ENCODE data around the gene CACNA1B. TPM values are rescaled to one million over a fixed set of nuclear protein-coding genes. Genes with fewer than 3 reads are reported as not detected.

CACNA1B gene
- total and polyA plus RNA-seq, 10 donors: under 0.01 to 0.09 (median 0.04) TPM; not detected in 4

DNA sequence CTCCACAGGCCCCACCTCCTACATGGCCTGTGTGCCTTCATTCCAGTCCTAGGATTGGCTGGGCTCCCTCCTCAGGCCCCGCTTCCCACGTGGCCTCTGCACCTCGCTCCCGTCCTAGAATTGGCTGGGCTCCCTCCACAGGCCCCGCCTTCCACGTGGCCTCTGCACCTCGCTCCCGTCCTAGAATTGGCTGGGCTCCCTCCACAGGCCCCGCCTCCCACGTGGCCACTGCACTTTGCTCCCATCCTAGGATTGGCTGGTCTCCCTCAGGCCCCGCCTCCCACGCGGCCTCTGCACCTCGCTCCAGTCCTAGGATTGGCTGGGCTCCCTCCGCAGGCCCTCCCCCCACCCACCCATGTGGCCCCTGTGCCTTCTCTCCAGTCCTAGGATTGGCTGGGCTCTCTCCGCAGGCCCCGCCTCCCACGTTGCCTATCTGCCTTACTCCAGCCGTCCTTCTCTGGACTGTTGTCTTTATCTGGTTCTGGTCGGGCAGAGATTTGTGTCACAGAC is 45.3 kb upstream of the CACNA1B start:
- peaks cover 2 to 100% (median 79%) of the 10 kb centered on the region in 6 donors for H3K36me3 ChIP-seq
- H3K27ac ChIP-seq: no peak overlapping the region
- intact Hi-C loops (cut with DNase I; ENCODE audit: low total_unique reads): no loop called here
- H3K9me3 ChIP-seq: no peaks in the 10 kb centered on the region
- H3K4me3 ChIP-seq: no peak overlapping the region
- DNase-seq: no peak
- no peaks in the 10 kb centered on the region for H3K4me1 ChIP-seq
- no peak for TF ChIP-seq POLR2A (IDR thresholded peaks at IDR 0.05)
- TF ChIP-seq POLR2AphosphoS5 (IDR thresholded peaks at IDR 0.05): no peak
- TF ChIP-seq, protein P1, sequence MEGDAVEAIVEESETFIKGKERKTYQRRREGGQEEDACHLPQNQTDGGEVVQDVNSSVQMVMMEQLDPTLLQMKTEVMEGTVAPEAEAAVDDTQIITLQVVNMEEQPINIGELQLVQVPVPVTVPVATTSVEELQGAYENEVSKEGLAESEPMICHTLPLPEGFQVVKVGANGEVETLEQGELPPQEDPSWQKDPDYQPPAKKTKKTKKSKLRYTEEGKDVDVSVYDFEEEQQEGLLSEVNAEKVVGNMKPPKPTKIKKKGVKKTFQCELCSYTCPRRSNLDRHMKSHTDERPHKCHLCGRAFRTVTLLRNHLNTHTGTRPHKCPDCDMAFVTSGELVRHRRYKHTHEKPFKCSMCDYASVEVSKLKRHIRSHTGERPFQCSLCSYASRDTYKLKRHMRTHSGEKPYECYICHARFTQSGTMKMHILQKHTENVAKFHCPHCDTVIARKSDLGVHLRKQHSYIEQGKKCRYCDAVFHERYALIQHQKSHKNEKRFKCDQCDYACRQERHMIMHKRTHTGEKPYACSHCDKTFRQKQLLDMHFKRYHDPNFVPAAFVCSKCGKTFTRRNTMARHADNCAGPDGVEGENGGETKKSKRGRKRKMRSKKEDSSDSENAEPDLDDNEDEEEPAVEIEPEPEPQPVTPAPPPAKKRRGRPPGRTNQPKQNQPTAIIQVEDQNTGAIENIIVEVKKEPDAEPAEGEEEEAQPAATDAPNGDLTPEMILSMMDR (IDR thresholded peaks at IDR 0.05 in 8 of 11, conservative IDR thresholded peaks at IDR 0.05 in 3 of 11): no peak
- H3K27me3 ChIP-seq (replicated peaks in 1 of 7): no peaks in the 10 kb centered on the region
- WGBS, 5 donors: 93 to 97% (median 97%) methylated on average over 20 of the region's 20 CpGs

DNA sequence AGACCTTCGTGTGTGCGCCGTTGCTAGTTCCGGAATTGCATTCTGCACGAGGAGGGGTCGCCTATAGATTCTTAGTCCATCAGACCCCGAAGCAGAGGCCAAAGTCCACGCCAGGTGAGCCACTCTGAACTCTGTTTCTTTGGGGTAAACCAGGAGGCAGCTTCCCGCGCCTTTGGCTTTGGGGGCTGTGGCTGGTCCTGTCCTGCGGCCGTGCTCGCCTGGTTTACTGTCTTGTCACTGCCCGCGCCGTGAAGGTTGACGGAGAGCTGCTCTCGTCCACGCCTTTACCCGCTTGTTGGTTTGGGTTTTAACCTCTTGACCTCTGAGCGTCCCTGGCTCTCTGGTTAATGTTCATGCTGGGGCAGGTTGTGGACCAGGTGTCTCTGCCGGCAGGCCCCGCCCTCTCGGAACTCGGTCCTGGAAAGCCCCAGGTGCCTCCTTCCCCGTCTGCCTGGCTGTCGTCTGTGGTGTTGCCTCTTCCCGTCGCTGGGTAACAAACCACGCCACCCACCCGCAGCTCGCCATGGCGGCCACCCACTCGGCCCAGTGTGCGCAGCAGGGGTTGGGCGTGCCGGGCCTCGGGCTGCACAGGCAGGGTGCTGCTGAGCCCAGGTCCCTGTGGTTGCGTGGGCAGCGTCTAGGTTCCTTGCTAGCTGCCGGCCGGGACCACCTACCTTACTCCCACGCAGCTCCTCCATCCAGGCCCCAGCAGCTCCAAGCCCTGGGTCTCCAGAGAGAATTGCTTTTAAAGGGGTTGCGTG is 44.6 kb upstream of the CACNA1B start:
- Histone ChIP-seq H3K9me3 (peaks cover 0 to 1% (median 0%) of the 10 kb centered on the region in 8 donors), H3K36me3 (peaks cover 2 to 100% (median 79%) of the 10 kb centered on the region in 6 donors), H3K27me3 (replicated peaks in 1 of 7) (no peaks in the 10 kb centered on the region), H3K4me3 (no peak overlapping the region), H3K4me1 (no peaks in the 10 kb centered on the region), H3K27ac (no peak overlapping the region)
- TF ChIP-seq POLR2AphosphoS5 (IDR thresholded peaks at IDR 0.05): no peak
- TF ChIP-seq POLR2A (IDR thresholded peaks at IDR 0.05): no peak
- TF ChIP-seq, protein P1 (IDR thresholded peaks at IDR 0.05 in 8 of 11, conservative IDR thresholded peaks at IDR 0.05 in 3 of 11): no peak
- DNase-seq: no peak
- intact Hi-C loops (cut with DNase I; ENCODE audit: low total_unique reads): no loop called here
- 91 to 97% (median 96%) methylated on average over 33 to 44 of the region's 44 CpGs for WGBS, 5 donors

DNA sequence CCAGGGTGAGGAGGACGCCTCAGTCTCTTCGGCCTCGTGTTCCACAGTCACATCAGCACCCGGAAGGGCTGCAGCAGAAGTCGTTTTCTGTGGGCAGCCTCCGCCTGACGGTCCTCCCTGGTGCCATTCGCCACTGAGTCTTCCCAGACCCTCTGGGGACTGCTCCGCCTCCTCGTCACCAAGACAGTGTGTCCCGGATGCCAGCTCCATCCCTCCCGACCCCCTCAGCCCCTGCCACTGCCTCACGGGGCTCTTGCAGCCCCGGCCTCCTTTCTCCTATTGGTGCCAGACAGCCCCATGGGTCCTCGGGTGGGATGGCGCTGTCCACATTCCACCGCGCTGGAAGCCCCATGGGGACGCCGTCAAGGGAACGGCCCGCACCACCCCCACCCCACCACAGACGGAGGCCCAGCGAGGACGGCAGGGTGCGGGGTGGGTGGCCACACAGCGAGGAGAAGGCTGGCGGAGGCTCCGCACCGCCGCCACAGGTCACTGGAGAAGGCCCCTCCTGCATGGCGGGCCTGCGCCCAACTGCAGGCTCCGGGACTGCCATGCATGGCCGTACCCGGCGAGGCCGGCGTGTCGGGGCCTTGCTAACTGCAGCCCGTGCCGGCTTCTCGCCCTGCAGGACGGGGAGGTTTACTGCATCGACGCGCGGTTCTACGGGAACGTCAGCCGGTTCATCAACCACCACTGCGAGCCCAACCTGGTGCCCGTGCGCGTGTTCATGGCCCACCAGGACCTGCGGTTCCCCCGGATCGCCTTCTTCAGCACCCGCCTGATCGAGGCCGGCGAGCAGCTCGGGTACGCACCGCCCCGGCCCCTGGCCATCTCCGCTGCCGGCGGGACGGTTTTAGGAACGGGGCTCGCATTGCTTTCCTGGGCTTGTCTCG is 43.6 kb upstream of the CACNA1B start:
- no peak for DNase-seq
- Histone ChIP-seq H3K27ac (no peak overlapping the region), H3K27me3 (replicated peaks in 1 of 7) (no peaks in the 10 kb centered on the region), H3K36me3 (peaks cover 2 to 98% (median 72%) of the 10 kb centered on the region in 6 donors), H3K4me3 (no peak overlapping the region), H3K4me1 (no peaks in the 10 kb centered on the region), H3K9me3 (peaks cover 0 to 11% (median 5%) of the 10 kb centered on the region in 8 donors)
- TF ChIP-seq, protein P1 (IDR thresholded peaks at IDR 0.05 in 8 of 11, conservative IDR thresholded peaks at IDR 0.05 in 3 of 11): no peak
- peak in 1 of 3 donors; percentile 42 for TF ChIP-seq POLR2AphosphoS5 (IDR thresholded peaks at IDR 0.05)
- intact Hi-C loops (cut with DNase I; ENCODE audit: low total_unique reads): no loop called here
- 96 to 98% (median 97%) methylated on average over 46 to 73 of the region's 73 CpGs for WGBS, 5 donors

Data from spleen (tissue), 11 donors.